HG03175 (cell line): ENCODE results near the gene FAM110A.
"Not testable (repeated sequence)": the region's sequence is repeated elsewhere in the genome, so short reads cannot be mapped to it uniquely, and the experiment has no call there.

Experiments
- ATAC-seq: cut with Tn5 transposase; IDR thresholded peaks from one replicate; pipeline ENCODE4 v1.9.1; 2021; ENCODE audit warnings: mild to moderate bottlenecking, moderate library complexity; ENCODE audit not compliant: unreplicated experiment

Gene FAM110A

DNA sequence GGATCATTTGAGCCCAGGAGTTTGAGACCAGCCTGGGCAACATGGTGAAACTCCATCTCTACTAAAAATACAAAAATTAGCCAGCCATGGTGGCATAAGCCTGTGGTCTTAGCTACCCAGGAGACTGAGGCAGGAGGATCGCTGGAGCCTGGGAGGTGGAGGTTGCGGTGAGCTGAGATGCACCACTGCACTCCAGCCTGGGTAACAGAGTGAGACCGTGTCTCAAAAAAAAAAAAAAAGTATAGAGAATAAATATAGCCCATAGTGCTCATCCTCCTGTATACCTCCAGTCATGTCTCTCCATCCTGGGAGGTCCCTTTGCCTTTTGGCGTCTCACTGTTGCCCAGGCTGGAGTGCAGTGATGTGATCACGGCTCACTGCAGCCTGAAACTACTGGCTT is 58.9 kb downstream of the FAM110A start:
- ATAC-seq, result not testable (repeated sequence)
